22Rv1 (cell line): ENCODE data around the gene SYNRG.

Experiments used
- H3K27ac ChIP-seq: fragments of 450-650 bp; 2 replicates; pipeline ENCODE4 v1.5.1; 2017
- ZFX ChIP-seq: fragments of 450-650 bp; IDR thresholded peaks from 2 replicates; pipeline ENCODE4 v1.6.1; 2017; ENCODE audit warnings: antibody characterized with exemption, borderline replicate concordance
- TF ChIP-seq, protein P1 (sequence below): fragments of 450-650 bp; IDR thresholded peaks from 2 replicates; pipeline ENCODE4 v1.5.1; 2017; ENCODE audit warnings: mild to moderate bottlenecking

Gene SYNRG

GRCh38 chr17:37489197-37490001 lies 119.8 kb downstream of the SYNRG start, which contains the start of gene DUSP14:
Gene DUSP14, plus strand, starts transcription at chr17:37489891. Its CDS starts 22,382 bp downstream, at chr17:37512273.
- peak within 1 kb of the TSS; percentile 94 for H3K27ac ChIP-seq

DNA sequence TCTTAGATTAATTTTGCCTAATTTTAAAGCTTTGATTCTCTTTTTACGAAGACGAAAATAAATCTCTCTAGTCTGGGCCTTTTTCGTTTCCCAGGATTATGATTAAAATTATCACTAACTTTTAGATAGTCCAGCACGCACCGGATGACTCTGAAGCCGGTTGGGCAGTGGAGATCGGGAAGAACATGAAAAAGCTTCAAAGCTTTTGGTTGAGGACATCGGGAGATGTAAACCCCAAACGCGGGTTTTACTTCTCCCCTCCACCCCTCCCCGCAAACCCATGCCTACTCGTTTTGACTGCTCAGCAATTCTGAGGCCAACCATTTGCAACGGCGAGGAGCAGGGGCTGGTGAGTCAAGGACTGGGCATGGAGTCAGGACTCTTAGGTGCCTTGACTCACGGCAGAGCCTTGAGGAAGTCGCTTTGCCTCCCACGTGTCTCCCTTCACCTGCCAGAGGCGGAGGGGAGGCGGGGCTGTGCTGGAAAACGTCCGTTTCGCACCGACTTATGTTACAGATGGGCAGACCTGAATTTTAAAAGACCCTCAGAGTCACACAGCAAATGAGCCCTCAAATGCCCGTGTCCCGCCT lies 120.5 kb downstream of the SYNRG start:
- peak overlapping the region; percentile 94 for H3K27ac ChIP-seq
- TF ChIP-seq ZFX, result no peak
- TF ChIP-seq, protein P1, sequence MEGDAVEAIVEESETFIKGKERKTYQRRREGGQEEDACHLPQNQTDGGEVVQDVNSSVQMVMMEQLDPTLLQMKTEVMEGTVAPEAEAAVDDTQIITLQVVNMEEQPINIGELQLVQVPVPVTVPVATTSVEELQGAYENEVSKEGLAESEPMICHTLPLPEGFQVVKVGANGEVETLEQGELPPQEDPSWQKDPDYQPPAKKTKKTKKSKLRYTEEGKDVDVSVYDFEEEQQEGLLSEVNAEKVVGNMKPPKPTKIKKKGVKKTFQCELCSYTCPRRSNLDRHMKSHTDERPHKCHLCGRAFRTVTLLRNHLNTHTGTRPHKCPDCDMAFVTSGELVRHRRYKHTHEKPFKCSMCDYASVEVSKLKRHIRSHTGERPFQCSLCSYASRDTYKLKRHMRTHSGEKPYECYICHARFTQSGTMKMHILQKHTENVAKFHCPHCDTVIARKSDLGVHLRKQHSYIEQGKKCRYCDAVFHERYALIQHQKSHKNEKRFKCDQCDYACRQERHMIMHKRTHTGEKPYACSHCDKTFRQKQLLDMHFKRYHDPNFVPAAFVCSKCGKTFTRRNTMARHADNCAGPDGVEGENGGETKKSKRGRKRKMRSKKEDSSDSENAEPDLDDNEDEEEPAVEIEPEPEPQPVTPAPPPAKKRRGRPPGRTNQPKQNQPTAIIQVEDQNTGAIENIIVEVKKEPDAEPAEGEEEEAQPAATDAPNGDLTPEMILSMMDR, result no peak

More at GRCh38 chr17:37489197-37490001, 119.8 kb downstream of the SYNRG start, which contains the start of gene DUSP14:
- no peak for TF ChIP-seq ZFX
- TF ChIP-seq, protein P1, result no peak

DNA sequence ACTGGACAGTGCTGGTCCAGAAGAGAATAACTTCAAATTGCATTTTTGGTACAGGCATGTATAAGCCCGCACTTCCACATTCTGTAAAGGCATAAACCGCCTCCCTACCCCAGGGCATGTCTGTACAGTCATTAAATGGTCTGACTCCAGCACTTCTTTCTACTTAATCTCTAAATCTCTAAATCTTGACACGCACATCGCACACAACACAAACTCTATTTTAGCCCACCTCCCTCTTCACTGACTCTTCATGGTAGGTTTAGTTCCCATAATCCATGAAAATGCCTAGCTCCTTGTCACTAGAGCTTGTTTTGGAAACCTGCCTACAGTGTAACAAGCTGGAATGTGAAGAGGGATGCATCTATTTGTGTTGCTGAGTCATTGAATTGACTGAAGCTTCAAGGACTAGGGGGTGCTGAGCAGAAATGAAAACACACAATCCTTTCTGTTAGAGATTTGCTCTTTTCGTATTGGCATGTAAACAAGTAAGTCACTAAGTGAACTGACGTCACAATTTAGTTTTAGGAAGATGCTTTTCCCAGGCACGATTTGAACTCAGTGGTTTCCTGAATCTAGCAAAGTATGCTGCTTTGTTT lies 121.1 kb downstream of the SYNRG start:
- peak overlapping the region; percentile 94 for H3K27ac ChIP-seq
- TF ChIP-seq, protein P1, result no peak
- no peak for TF ChIP-seq ZFX

DNA sequence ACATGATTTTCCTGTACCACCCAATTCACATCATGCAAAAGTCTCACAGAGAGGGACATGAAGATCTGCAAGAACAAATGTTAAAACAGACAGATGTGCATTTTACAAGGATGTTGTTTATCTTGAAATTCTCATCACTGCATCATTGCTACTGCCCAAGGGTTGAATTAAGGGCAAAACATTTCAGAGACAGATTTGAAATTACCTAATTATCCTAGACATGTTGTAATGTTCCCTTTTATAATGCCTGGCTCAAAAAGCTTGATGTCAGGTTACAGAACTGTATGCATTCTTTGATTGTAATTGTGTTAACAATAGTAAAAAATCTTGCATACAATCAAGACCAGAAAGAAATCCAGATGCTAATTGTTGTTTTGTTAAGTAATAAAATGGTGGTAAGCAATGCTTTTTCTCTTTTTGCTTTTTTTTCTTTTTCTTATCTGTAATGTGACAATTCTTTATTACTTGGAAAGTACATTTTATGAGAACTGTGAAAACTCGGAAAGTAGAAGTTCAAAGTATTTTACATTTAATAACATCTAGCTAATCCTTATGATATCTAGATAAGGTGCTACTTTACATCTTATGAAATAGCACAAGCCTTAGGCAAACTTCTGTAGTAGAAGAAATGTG lies 123.2 kb downstream of the SYNRG start:
- H3K27ac ChIP-seq, result no peak overlapping the region; the same call in 1 of the 2 replicates
- TF ChIP-seq, protein P1, result no peak
- no peak for TF ChIP-seq ZFX

DNA sequence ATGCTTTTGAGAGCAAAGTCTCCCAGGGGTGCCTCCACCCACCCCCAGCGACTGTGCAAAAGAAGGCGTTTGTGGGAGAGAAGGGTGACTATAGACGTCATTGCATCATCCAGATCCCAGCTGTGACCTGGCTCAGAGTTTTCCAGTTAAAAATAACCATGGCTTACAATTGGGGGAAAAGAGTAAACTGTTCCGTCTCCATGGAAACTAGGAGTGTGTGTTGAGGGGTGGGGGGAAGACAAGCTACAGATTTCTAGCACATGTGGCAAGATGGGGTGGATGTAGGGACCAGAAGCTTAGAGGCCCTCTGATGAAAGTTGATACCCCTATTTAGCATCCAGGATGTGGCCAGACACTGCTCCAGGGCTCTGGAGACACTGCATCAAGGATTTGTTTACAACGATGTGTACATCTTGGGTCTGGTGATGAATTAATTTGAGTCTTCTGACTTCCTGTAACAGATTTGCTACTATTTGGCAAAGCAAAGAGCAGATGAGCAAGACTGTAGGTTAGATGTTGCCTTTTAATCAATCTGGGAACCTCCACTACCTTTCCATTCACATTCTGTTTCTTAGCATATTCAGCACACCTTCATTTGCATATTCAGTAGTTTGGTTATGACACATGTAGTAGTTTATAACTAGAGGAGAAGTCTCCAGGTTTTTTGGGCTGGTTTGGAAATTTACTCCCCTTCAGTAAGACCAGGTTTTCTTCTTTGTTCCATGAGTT lies 125.7 kb downstream of the SYNRG start:
- TF ChIP-seq, protein P1, result no peak
- no peak for TF ChIP-seq ZFX
- no peak overlapping the region for H3K27ac ChIP-seq

DNA sequence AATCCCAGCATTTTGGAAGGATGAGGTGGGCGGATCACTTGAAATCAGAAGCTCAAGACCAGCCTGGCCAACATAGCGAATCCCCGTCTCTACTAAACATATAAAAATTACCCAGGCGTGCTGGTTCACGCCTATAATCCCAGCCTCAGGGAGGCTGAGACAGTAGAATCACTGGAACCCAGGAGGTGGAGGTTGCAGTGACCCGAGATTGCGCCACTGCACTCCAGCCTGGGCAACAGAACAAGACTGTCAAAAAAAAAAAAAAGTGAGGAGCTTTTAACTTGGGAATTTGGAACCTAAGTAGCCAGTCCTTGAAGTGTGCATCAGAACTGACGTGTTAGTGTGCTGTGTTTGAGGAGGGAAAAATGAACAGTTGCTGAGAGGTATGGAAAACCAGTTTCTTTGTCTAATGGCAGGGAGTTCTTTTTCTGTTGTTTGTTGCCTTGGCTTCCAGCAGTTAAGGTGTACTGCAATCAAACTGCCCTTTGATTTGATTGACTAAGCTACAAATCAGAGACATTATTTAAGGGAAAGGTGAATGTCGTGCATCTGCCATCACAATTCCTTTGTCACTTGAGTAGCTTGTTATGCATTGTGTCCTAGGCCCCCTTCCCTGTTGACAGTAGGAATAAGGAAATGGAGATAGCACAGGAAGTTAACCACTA lies 128.1 kb downstream of the SYNRG start:
- H3K27ac ChIP-seq, result 0 out of 2 replicates have a peak overlapping the region, but pooled peaks have one; percentile 8
- no peak for TF ChIP-seq ZFX
- TF ChIP-seq, protein P1, result no peak
